ENCODE results near the gene CXCR4.

Gene CXCR4

DNA sequence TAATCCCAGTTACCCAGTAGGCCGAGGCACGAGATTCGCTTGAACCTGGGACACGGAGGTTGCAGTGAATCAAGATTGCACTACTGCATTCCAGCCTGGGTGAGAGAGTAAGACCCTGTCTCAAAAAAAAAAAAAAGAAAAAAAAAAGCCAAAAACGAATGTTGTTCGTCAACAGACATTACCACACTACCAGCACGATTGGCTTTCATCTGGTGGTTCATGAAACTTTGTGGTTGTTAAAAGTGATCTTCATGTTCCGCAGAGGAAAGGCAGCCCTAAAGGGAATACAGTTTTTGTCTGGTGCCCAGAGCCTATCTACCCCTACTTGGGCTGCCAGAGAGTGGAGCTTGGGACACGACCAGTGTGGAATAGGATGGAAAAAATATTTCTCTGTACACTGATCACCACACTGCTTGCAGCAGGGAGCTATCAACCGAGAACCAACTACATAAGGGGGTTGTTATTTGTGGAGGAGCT is 13.6 kb upstream of the CXCR4 start:
- DNase-seq, result peak; percentile 62

DNA sequence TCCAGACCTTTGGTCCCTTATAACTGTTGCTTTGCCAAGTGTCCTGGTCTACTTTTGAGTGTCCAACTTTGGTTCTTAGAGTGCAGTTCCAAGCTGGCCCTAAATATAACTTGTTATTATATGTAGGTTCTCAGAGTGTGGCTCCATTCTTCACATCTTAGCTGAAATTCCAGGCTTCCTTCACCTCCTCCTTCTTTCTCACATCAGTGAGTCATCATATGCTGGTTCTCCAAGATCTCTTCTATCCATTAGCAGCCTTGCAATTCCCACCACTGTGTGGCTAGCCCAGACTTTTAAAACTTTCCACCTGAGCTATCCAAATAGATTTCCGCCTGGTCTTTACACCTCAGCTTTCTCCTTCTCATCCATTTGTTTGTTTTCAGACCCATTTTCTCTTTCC is 12.6 kb upstream of the CXCR4 start:
- DNase-seq, result no peak

DNA sequence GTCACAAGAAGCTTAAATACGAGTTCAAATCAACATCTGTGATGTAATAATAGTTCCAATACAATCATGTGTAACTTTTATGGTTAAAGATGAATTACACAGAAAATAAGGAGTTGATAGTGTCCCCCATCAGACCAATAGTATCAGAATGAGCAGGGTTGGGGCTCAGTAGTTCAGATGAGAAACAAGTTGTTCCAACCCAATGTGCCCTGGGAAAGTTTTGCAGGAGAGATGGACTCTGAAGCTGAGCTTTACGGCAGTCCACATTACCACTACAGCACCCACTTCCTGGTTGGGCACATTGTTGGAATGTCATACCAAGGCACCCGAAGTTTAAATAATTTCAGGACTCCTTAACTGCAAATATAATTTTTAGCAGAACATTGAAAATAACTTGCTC is 12.1 kb upstream of the CXCR4 start:
- DNase-seq, result no peak

DNA sequence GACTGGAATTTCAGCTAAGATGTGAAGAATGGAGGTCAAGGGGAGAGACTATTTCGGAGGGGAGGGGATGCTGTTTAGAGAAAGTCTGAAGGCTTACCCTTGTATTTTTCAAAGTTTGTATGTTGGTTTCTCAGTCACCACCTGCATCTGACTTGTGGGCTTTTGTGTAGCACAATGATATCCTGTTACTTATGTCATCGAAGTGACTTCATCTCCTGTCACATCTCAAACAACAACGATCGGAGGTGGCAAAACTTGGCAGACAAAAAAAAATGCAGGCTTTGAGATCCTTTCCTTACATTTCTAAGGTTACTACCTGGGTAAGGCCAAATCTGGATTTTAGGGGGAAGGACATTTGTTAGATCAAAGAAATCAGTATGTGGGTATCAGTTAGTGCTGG is 11.7 kb upstream of the CXCR4 start:
- DNase-seq, result peak; percentile 59

DNA sequence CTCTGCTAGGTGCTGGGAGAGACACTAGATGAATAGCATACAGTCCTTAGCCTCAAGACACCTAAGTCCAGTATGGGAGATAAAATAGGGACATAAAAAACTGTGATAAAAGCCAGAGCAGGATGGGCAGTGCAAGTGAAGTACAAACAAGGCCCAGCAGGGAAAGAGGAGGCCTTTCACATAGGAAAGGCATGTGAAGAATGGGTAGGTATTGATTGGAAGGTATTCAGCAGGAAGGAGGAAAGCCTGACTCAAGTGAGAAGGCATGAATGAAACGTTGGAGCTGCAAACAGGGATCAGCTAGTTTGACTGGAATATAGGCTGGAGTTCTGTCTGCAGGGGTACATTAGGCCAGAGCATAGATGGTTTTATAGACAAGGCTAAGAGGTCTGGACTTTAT is 11.0 kb upstream of the CXCR4 start:
- DNase-seq, result no peak

DNA sequence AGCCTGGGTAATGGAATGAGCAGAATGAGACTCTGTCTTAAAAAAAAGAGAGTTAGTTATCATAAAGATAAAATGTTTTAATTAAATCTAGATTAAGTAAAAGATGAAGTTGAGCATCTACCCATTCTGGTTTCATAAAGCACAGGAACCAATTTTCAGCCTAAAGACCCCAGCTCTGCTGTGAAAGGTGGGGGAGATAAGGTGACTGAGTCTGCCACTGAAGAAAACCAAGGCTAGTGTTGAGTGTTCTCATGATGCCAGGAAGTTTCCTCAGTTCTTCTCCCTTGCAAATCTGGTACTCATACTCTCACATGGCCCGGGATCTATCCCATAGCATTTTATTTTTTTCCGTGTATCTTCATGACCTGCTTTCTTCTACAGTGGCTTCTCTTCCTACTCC is 10.4 kb upstream of the CXCR4 start:
- DNase-seq, result no peak

DNA sequence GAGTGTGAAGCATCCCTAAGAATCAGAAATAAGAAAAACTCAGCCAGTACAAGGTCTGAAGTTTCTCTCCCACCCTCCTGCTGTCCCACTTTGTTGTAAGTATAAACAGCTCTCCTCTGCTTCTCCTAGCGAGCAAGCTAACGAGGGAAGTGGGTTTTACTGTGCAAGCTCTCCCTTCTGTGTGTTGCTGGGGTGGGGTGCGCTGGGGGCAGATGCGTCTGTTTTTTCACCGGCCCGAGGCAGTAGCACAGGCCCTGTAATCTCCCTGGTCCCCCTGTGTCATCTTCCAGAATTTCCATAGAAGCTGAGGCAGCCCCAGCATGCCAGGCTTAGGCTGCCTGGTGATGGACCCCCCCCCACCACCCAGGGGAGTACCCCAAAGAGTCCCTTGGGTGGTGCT is 9.4 kb upstream of the CXCR4 start:
- peak; percentile 45 for DNase-seq

DNA sequence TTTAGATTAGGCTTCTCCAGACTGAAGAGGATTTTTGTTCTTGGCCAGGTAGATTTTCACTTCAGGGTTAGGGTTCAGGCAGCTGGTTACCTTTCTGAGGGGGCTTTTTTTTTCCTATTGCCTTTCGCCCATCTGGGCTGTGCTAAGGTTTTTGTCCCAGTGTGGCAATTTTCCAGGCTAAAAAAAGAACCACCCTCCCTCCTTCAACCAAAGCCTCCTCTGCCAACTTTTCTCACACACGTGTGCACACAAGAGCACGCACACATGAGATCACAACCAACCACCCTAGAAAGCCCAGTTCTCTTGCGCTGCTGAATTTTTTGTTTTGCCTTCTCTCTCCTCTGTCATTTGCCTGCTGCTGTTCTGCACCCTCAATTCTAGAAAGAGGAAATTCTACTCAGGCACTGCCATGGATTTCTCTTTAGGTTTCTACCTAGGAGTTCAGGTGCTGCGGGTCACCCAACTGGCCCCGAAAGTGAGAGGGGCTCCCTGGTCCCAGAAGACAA is 8.5 kb upstream of the CXCR4 start:
- DNase-seq, result no peak

DNA sequence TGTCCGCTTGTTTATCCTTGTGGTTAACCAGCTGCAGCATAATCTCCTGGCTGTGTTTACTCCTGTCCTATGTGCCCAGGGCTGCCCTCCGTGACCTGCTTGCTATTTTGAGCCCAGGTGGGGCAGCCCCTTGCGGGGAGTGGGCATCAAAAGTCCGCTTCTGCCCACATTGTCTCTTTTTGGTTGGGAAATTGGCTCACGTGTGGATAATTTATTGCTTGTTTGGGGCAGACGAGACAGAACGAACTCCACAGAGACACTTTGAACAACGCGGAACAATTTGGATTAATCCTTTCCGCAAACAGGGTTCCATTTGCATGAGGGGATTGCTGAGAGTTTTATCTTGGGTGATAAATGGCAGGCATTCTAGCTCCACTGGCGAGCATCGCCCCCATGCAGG is 8.1 kb upstream of the CXCR4 start:
- no peak for DNase-seq

DNA sequence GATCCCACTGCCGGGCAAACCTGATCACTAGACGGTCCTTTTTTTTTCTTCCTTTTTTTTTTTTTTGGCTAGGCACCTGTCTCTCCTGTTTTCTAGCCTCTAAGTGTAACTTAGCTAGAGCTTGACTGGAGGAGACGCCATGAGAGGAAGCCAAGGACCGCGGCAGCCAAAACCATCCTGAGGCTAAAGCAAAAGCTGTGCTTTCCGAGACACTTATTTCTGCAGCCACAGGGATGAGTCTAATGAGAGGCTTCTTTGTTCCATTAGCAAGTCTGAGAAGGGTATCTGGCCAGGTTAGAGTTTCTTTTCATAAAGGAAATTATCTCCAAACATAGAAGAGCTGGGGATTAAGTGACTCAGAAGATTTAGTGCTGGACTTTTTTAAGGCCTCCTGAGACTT is 7.3 kb upstream of the CXCR4 start:
- peak; percentile 40 for DNase-seq

DNA sequence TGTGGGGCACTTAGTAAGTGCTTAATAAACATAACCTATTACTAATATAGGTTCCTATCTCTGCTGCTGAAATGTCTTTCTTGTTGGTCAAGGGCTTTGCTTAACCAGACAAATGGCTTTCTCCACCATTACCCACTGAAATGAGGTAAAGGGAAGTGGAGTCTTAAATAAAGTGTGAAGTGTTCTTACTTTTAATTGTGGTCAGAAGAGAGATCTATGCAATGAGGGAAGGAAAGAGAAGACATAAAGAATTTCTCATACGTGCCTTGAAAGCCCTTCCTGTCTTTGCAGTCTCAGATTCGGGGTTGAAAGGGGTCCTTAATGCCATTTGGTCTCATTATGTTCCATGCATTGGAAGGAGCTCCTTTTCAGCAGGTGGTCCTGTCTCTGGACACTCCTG is 6.9 kb upstream of the CXCR4 start:
- no peak for DNase-seq

DNA sequence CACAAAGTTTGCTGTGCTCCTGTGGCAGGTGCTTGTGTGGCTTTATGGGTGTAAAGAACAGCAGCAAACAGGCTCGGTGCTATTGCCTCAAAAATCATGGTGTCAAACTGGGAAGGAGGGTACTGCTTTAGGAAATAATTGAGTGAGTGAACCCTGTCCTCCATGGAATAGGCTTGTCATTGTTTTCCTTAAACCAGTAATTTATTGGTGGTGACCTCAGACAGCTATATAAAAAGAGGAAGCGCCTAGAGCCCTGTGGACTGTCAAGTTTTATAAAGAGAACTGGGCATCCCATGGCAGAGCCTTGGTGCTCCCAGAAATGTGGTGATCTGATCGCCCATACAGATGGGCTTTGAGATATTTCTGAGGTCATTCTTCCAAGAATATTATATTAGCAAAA is 4.7 kb upstream of the CXCR4 start:
- DNase-seq, result peak; percentile 21

DNA sequence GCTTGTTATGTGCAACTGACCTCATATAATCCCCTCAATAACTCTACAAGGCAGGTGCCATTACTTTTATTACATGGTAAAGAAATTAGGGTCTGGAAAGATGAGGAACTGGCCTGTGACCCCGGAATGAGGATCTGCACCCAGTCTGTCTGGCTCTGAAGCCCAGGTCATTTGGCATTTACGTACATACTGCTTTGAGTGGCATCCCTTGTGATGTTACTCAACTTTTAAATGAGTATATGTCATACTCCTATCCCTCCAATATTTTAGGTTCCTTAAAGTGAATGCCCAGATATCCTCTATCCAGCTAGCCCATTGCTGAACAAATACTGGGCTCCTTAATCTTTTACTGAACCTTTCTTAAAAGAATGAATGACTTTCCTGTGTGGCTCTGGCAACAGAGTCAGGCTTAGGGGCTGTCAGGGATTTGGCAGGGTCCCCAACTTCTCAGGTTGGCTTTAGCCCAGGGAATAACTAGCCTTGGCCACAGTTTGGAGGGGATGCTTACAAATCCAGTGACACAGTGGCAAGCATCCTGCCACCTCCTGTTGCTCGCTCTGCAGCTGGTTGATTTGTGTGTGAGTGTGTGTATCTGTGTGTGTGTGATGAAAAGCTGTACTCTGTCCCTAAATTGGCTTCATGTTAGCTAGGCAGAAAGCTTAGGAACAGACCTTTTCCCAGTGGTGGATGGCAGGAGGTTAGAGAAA is 3.4 kb upstream of the CXCR4 start:
- no peak for DNase-seq

DNA sequence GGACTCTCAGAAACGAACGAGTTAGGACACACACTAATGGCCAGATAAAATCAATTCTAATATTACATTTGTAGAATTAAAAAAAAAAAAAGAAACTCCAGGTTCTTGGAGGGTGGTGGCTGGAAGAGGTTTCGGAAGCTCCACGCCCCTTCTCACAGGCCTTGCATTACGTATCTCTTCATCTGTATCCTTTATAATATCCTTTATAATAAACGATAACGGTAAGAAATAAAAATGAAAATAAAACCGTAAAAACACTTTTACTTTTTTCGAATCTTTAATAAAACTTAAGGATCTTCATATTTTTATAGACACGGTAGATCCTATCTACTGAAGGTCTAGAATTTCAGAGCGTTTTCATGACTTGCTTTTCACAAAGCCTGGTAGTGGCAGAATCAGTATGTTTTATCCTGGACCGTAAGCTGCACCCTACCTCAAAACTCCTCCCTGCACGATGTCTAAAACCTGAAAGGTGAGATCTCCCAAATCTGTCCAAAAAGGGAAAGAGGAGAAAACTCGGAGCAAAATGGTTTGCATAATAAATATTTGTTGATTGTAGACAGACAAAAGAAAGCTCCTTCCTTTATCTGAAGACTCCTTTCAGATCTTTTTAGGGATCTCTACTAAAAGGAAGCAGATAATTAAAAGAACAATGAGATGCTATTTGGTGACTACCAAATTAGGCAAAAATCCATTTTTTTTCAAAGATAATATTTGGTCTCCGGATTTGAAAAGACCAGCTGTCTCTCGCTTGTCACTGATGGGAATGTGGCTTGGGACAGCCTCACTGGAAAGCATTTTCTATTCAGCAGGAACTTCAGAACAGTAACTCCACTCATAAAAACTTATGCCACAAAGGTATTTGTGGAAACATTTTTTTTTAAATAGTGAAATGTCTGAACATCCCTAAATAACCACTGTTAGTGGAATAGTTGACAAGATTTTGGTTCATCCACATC is 2.0 kb upstream of the CXCR4 start:
- no peak for DNase-seq

DNA sequence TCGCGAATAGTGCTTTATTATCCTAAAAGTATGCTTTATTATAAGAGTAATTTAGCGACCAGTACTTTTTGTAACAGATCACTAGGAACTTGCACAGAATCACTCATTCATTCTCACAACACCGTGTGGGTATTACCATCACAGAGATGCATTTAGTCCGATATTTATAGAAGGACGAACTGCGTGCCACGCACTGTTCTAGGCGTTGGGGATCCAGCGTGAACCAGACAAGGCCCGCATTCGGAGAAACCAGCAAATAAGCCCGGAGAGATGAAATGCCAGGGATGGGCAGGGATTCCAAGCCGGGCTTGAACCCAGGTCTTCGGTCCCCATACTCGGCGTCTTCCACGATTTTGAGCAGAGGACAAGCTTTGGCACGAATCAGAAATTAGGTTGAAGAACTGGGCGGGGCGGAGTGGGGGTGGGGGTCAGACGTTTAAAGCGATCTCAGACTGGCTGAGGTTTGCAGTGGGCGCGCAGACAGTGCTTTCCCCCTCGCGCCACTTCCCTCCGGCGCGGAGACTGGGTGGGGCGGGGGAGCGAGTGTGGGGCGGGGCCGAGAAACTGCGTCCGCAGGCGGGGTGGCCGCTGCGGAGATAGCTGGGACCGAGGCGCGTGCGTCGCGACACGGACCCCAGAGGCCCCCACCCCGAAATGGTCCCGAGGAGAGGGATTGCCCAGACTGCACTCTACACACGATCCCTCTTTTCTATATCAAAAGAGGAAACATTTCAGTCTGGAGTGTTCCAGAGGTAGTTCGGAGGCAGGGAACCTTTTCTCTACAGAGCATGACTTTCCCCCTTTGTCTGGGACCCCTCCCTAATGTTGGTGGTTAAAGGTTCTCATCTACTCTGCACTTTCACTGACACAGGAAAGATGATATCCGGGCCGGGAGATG is 1.1 kb upstream of the CXCR4 start:
- DNase-seq, result peak; percentile 91

DNA sequence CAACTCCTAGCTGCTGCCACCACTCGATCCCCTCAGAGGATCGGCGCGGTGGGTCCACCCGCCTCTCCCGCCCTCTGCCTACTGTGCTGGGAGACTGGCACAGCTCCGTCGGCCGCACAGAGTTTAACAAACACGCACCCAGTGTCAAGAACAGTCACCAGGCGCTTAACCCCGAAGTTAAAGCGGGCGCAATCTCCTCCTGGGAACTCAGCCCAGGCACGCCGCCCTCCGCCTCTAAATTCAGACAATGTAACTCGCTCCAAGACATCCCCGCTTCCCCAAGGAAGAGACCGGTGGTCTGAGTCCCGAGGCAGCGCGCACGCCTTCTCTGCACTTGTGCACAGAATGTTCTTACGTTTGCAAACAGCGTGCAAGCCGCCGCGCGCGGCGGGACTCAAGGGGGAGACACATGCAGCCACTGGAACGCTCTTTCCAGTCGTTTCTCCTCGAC is 533 bp downstream of the CXCR4 start:
- peak; percentile 74 for DNase-seq

DNA sequence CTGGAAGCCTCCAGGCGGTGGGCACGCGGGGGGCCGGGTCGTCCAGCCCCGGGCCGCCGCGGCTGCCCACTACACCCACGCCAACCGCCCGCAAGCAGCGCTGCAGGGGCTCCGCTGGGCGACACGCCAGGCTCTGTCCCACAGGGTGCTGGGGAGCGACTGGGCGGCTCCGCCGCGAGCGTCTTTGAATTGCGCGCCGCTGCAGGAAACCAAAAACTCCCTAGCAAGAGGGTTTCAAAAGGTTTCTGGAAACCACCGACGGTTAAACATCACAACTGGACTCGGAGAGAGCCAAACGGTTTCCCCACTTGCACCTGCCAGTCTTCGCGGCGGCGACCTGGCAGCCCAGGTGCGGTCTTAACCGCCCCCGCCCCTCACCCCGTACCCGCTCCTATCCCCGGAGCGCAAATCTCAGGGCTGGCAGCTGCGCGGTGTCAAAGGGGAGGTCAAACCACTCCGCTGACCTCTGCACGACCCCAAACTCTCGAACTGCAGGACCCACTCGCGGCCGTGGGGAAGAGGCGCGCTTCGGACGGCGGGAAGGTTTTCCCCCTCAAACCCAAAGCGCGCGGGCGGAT is 1.0 kb downstream of the CXCR4 start:
- DNase-seq, result peak; percentile 73

DNA sequence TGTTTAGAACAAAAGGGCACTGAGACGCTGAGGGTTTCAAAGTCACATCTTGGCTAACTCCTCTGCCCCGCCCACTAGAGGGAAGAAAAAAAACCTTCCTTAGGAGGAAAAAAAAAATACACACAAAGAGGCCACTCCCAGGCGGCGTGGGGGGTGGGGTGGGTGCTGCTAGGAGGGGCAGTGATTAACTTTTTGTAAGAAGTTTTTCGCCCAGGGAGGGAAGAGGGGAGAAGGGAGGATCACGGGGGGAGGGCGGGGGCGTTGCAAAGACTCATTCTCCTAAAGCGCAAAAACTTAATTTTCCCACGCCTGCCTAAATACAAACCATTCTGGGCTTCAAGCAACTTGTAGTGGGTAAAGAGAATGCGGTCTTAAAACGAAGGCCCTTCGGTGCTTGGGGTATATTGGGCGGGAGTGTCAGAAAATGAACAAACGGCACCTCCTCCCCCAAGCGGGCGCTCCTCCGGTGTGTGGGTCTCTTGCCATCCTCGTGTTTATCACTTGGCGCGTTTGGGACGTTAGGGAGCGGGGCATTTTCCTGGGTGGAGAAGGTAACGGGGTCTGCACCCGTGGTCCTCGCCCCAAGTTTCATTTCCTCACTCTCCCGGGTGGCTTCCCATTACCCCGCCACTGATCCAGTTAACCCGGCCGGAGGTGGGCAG is 1.7 kb downstream of the CXCR4 start:
- DNase-seq, result peak; percentile 92

DNA sequence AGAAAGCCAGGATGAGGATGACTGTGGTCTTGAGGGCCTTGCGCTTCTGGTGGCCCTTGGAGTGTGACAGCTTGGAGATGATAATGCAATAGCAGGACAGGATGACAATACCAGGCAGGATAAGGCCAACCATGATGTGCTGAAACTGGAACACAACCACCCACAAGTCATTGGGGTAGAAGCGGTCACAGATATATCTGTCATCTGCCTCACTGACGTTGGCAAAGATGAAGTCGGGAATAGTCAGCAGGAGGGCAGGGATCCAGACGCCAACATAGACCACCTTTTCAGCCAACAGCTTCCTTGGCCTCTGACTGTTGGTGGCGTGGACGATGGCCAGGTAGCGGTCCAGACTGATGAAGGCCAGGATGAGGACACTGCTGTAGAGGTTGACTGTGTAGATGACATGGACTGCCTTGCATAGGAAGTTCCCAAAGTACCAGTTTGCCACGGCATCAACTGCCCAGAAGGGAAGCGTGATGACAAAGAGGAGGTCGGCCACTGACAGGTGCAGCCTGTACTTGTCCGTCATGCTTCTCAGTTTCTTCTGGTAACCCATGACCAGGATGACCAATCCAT is 2.7 kb downstream of the CXCR4 start:
- DNase-seq, result no peak

DNA sequence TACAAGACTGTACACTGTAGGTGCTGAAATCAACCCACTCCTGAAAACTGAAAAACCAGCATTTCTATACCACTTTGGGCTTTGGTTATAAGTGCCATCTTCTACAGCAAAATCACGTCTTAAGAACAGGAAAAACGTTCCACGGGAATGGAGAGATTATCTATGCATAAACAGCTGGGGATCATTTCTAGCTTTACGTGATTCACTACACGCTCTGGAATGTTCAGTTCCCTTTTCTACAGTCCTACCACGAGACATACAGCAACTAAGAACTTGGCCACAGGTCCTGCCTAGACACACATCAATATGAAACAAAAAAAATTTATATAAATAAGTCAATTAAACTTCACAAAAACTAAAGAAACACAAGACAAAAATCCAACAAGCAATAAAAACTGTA is 3.6 kb downstream of the CXCR4 start:
- DNase-seq, result no peak

DNA sequence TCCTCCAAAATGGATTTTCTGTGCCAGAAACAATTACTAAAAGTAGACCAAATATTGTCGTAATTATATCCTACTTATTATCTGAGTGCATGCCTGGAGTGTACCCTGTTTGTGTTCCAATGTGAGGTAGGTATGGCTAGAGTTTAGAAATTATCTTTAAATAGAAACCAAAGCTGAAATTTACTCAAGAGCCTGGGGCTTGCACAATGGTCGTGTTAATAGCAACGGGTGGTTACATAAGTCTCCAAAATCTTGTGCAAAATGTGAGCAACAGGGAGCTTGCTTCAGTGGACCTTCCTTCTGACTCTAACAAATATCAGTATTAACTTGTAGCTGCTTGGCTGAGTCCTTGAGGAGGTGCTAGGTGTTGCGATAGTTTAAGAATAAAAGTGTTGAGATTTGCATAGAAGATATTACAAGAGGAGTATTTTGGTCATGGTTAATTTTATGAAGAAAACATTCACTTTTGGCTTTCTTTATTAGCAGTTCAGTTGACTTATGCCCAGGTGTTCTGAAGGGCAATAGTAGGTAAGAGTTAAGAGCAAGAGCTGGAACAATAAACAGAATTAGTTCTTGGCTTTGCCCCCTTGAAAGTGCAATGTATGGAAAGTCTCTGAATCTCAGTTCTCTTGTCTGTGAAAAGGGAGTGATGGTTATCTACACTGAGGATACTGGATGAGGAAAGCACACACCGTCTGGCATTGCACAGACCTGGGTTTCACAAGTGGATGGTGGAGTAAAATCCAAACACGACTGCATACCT is 4.6 kb downstream of the CXCR4 start:
- DNase-seq, result no peak
